HG03097 (cell line): ENCODE measurements around the gene ABT1.

Experiments
- ATAC-seq: cut with Tn5 transposase; IDR thresholded peaks from one replicate; pipeline ENCODE4 v1.9.1; 2021; ENCODE audit not compliant: unreplicated experiment, low FRiP score

Gene ABT1

DNA sequence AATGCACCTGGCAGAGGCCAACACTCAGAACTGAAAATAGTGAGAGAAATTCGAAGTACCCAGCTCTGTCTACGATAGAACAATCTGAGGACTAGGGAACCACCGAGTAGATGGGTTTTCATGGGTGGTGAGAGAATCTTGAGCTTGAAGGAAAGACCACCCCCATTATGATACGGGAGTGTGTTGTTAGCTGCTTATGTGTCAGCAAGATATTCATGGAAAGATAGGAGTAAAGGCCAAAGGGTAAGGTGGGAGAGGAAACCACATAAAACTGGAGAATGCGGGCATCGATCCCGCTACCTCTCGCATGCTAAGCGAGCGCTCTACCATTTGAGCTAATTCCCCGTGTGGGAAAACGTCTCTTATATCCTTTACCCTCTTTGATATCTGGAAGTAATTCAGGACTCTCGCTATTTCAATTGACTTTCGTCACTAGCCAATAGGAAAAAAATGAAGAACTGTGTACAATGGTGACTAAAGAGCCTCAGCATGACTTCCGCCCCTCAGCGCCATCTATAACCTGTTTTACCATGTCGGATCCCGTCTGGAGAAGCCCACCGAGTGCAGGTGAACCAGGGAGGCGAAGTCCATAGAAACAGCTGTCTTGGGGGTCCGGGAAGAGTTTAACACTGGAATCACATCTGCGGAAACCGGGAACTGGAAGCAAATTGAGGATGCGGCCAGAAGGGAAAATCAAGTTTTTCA, 25.0 kb upstream of the ABT1 start:
- ATAC-seq: no peak

DNA sequence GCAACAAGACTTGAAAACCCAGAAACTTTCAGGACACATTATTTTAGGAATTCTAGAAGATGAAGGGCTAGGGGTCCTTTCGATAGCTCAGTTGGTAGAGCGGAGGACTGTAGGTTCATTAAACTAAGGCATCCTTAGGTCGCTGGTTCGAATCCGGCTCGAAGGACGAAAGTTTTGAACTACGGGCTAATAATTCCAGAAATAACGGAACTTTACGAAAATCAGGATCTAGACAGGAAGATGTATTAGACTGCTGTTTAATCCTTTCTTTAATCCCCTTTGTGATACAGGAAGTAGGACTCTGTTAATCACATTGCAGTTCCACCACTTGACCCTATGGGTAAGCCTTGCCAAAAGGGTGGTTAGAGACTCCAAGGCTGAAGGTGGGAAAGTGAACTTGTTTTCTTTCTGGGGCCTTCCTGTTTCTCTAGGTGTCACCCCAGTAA, 21.2 kb upstream of the ABT1 start:
- ATAC-seq: no peak

DNA sequence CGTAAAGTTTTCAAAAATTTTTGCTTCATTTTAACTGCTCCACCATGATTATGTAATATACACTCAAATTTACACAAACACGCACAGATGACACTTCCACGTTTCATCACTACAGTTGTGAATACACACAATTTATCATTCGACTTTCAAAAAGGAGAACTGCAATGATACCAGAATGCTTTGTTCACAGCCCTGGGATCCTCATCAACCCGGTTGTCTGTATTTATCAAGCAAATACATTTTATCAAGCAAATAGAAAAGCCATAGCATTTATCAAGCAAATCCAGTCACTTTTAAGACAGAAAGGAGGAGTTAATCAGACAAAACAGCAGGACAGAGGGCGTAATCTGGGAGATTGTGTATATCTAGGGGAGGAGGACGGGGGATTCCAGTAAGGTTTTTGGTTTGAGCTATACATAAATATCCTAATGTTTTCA, 20.3 kb upstream of the ABT1 start:
- no peak for ATAC-seq

DNA sequence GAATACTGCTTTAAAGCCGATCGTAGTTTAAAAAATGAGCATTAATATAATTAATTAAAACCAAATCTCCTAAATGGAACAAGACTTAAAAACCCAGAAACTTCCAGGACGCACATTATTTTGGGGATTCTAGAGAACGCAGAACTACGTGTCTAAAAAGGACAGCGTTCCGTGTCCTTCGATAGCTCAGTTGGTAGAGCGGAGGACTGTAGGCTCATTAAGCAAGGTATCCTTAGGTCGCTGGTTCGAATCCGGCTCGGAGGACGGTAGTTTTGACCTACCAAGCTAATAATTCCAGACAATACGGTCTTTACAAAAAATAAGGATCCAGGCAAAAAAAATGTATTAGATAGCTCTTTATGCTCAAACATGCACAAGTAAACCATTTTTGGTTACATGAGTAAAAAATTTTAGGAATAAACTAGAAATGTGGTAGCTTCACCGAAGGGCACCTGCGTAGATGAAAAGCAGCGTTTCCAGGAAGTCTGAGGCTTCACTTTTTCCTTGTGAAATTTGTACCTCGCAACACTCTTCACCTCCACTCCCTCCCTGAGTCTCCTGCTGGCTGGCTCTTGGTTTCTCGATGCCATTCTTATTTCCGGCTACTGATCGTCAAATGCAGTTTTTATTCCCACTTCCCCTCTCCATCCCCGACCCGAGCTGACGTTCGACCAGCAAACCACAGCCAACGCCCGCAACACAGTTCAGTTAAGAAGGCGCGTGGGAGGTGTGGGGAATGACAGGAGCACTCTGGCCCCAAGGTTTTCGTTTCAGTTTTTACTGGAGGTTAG, 19.6 kb upstream of the ABT1 start:
- no peak for ATAC-seq

DNA sequence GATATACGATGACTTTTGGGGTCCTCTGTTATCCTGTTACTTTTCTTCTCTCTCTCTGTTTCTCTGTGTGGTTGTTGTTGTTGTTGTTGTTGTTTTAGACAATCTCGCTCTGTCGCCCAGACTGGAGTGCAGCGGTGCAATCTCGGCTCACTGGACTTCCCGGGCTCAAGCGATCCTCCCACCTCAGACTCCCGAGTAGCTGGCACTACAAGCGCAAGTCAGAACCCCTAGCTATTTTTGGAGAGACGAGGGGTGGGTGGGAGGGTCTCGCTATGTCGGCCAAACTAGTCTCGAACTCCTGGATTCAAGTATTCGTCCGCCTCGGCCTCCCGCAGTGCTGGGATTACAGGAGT, 19.1 kb upstream of the ABT1 start:
- no peak for ATAC-seq

DNA sequence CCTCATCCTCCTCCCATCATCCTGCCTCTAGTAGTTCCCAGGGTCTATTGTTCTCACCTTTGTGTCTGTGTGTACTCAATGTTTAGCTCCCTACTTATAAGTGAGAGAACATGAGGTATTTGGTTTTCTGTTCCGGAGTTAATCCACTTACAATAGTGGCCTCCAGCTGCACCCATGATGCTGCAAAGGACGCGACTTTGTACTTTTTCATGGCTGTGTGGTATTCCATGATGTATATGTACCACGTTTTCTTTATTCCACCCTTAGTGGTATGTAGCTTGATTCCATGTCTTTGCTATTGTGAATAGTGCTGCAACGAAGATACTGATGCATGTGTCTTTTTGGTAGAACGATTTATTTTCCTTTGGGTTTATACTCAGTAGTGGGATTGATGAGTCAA, 18.5 kb upstream of the ABT1 start:
- ATAC-seq: no peak

DNA sequence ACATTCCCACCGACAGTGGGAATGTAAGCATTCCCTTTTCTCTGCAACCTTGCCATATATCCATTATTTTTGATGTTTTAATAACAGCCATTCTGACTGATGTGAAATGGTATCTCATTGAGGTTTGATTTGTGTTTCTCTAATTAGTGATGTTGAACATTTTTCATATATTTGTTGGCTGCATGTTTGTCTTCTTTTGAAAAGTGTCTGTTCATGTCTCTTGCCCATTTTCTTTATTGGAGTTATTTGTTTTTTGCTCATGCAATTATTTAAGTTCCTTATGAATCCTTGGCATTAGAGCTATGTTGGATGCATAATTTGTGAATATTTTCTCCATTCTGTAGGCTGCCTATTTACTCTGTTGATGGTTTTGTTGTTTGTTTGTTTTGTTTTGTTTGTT, 18.0 kb upstream of the ABT1 start:
- no peak for ATAC-seq

DNA sequence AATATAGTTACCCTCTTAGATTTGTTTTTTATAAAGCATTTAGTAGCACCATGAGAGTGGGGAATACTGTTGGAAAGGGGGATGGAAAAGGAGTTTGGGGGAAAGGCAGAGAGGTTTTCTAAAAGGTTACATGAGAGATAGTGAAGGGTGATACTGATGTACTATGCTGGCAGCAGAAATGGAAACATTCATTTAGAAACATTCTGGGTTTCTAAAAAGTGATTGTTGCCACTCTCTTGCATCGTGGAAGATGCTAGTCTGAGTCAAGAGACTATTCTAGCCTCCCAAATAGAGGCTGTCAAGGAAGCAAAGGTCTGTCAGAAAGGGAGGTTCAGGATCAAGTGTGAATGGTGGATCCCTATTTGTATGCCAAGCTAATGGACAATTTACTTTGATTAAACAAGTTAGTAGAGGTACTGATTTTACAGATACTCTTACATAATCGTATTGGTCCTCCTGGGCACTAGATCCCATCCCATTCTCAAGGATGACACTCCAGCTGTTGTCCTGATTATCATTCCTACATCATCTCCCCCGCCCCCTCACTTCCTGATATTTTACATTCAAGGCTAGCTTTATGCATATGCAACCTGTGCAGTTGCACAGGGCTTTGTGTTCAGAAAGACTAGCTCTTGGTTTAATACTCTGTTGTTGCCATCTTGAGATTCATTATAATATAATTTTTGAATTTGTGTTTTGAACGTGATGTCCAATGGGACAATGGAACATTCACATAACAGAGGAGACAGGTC, 15.4 kb upstream of the ABT1 start:
- no peak for ATAC-seq

DNA sequence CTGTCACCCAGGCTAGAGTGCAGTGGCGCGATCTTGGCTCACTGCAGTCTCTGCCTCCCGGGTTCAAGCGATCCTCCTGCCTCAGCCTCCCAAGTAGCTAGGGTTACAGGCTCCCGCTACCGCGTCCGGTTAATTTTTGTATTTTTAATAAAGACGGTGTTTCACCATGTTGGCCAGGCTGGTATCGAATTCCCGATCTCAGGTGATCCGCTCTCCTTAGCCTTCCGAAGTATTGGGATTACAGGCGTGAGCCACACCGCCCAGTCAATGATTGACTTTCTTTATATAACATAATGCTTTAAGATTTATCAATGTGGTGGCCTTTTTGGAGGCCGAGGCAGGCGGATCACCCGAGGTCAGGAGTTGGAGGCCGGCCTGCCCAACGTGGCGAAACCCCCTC, 7.8 kb upstream of the ABT1 start:
- no peak for ATAC-seq

DNA sequence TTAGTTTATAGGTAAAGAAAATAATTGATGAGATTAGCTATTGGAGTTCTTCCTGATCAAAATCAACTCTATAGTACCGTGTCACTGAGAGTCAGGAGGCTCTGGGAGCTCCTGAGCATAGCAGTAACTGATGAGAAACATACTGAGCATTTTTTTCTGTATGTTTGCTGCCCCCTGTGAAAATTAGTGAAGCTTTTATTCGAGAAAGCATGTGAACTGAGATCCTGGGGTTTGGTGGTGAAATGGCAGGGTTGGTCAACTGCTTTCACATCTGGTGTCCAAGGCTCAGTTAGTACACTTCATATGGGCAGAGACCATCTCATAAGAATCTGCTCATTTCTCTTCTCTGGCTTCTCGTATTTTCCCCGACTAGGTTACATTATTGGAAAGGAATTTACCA, 4.1 kb upstream of the ABT1 start:
- ATAC-seq: no peak

DNA sequence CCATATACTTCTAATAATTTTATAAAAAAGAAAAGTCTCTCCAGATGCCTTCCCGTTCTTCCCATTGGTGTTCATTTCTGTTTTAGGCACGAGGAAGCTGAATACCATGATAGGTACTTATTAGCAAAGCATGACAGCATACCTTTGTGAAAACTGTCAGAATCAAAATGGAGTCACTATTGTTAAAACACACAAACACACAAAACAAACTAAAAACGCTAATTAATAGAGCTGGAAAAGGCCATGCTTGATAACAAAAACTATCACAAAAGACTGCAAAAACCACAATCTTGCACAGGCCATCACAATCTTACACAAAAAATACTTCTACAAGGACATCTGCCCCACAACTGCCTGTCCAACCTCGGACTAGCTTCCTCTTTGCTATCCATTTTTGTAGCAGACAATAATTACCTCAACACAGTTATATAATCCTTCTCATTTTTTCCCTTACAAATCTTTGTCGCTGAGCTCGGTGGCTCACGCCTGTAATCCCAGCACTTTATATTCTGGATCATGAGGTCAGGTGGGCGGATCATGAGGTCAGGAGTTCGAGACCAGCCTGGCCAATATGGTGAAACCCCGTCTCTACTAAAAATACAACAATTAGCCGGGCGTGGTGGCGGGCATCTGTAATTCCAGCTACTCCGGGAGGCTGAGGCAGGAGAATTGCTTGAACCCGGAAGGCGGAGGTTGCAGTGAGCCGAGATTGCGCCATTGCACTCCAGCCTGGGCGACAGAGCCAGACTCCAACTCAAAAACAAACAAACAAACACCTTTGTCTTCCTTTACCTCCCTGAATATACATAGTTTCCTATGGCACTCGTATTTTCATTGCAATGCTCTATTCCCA, 3.2 kb upstream of the ABT1 start:
- ATAC-seq: no peak

DNA sequence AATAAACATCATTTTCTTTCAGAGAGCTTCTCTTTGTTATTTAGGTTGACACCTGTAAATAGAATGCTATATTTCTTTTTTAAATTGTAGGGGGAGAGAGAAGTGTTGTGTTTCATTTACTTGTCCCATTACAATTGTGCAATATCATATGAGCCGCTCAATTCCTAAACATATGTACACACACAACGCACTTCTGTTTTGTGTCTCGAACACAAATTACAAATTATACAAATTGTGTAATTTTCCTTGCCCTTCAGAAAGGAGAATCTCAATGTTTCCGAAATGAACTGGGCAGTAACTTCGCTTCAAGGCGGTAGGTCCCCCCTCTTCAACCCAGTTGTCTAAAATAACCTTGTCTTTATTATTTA, 2.6 kb upstream of the ABT1 start:
- ATAC-seq: no peak

DNA sequence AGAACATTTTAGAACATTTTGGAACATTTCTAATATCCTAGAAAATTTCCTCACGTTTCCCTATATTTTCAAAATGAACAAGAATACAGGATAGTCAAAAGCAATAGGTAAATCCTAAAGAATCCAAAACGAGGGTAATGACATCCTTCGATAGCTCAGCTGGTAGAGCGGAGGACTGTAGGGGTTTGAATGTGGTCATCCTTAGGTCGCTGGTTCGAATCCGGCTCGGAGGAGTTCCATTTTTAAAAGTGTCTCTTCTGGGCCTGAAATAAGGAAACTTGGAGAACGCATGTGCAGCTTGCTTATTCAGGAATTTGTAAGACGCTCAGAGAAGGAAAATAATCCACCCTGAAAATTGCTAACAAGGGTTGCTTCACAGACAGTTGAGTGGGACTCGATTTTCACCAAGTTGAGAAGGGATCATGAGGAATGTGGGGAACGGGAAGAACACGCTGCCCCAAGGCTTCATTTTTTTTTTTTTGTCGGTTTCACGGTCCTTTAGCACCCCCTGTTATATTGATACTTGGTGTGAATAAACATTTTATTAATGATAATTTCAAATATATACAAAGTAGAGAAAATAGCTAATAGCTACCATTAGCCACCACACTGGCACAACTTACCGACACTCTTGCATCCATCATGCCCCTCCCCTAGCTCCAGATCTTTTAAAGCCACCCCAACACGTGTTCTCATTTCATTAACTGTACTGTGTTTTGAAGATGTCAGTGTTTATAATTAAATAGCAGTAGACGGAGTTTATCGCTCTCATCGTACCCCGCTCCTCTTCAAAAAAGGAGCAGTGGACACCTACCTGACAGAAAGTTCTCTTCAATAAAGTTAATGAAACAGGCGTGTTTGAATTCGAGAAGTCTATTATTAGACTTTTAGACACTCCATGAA, 1.8 kb upstream of the ABT1 start:
- no peak for ATAC-seq

DNA sequence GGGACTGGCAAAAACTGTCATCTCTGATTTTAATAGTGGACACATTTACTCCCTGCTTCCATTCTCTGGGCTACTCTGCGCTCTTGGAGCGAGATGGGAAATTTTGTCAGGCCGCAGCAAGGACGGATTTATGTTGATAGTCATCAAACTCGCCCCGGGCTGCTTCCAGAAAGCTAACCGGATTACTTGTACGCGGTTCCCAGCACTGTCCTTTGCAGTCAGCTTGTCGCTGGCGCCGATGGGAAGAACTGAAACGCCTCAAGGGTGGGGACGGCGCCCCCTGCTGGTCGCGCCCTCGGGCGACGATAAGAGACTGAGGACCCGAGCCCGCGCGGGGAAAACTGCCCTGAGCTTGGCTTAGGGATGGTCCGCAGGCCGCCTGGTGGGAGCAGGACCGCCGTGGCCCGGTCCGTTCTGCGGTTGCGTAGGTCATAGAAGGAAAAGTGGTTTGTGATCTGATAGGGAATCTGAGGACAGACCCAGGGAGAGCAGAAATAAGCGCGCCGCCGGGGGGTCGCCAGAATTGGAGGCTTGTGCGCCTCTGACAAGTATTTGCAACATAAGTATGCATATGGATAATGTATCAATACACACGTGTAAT, 984 bp upstream of the ABT1 start:
- ATAC-seq: peak; percentile 52

DNA sequence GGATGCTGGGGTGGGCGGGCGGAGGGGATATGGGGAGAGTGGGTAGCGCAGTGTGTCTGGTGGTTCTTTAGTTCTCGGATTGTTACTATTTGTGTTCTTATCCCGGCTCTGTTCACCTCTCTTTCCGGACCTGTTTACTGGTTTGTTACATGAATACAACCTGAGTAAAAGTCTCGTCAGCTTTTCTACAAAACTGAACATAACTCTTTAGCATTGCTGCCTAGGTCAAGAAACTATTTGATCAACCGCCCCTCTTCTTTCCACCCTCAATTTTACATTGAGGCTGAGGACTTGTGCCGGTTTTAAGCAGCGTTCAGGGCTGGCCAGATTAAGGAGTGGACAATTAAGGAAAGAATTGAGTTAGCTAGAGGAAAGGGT, 625 bp downstream of the ABT1 start:
- ATAC-seq: no peak

DNA sequence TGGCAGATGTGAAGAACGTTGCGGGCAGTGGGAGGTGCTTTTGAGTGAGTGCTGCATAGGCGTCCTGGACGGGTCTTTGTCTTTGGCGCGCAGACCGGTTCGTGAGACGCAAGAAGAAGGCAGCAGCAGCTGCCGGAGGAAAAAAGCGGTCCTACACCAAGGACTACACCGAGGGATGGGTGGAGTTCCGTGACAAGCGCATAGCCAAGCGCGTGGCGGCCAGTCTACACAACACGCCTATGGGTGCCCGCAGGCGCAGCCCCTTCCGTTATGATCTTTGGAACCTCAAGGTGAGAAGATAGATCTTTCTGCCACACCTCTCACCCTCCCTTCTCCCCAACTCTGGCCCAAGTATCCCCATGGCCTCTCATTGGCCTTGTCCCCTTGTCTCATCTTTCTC, 1.1 kb downstream of the ABT1 start:
- no peak for ATAC-seq

DNA sequence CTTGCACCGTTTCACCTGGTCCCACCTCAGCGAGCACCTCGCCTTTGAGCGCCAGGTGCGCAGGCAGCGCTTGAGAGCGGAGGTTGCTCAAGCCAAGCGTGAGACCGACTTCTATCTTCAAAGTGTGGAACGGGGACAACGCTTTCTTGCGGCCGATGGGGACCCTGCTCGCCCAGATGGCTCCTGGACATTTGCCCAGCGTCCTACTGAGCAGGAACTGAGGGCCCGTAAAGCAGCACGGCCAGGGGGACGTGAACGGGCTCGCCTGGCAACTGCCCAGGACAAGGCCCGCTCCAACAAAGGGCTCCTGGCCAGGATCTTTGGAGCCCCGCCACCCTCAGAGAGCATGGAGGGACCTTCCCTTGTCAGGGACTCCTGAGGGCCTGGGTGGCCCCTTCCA, 1.5 kb downstream of the ABT1 start:
- no peak for ATAC-seq

DNA sequence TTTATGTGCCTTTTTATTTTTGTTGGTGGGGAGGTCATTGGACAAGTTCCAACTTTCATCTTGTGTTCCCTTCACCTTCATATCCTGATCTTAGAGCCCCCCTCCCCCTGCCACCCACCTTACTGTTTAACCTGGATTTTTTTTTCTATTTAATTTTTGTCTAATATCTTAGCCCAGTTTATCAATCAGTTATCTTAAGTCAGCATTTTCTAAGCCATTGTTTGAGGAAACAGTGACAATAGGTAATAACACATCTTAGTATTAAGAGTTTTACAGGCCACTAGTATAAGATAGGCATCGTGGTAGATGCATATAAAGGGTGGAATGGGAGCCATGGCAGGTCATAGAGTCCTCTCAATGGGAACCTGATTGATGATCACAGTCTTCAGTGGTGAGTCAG, 2.4 kb downstream of the ABT1 start:
- no peak for ATAC-seq

DNA sequence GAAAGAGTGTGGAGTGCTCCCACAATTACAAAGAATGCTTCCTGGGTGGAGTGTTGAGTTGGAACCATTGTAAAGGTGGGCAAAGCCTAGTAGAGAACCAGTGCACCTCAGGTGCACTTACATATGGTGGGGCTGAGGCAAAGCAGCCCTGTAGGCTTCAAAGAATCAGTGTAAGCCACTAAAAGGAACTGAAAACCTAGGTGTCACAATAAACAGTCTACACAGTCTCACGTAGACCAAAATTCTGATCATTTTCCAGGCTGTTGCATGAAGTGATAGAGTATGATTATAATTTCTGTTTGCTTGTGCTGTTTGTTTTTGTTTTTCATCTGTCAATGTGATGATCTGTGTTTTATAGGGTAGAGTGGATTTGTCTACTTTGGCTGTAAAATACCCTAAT, 2.8 kb downstream of the ABT1 start:
- ATAC-seq: no peak
